Spleen (tissue), 11 donors: ENCODE data around the gene ATP2B1. TPM values are rescaled to one million over a fixed set of nuclear protein-coding genes. Genes with fewer than 3 reads are reported as not detected.

Experiments
- DNase-seq: peaks from one replicate; pipeline ENCODE4 v3.0.0-alpha.2; 2020
- H3K27ac ChIP-seq, 8 donors: fragments of 200-600 bp; sonication (generic) in 7 of 8; 1 replicate in 4 of 8; 2 replicates in 4 of 8; pipeline versions ENCODE4 v1.5.0 to v1.8.0; 2016 to 2021; ENCODE audit warnings: inconsistent platforms in 4 of 8, mild to moderate bottlenecking in 4 of 8, moderate library complexity in 1 of 8
- H3K27me3 ChIP-seq, 7 donors: fragments of 200-600 bp; sonication (generic) in 6 of 7; replicated peaks in 1 of 7; 1 replicate in 4 of 7; 2 replicates in 3 of 7; pipeline versions ENCODE4 v1.5.0 to v1.8.0; 2016 to 2021; ENCODE audit warnings: inconsistent platforms in 3 of 7, mild to moderate bottlenecking in 1 of 7
- H3K36me3 ChIP-seq, 6 donors: fragments of 200-600 bp; sonication (generic) in 5 of 6; 1 replicate in 4 of 6; 2 replicates in 2 of 6; pipeline versions ENCODE4 v1.5.0 to v1.8.0; 2016 to 2021; ENCODE audit warnings: inconsistent platforms in 2 of 6
- H3K4me1 ChIP-seq, 6 donors: fragments of 200-600 bp; sonication (generic) in 5 of 6; 1 replicate in 3 of 6; 2 replicates in 3 of 6; pipeline versions ENCODE4 v1.5.0 to v1.8.0; 2016 to 2021; ENCODE audit warnings: inconsistent platforms in 3 of 6
- H3K4me3 ChIP-seq, 8 donors: fragments of 200-600 bp; sonication (generic) in 7 of 8; 1 replicate in 4 of 8; 2 replicates in 4 of 8; pipeline versions ENCODE4 v1.5.0 to v1.8.0; 2016 to 2021; ENCODE audit warnings: inconsistent platforms in 4 of 8, mild to moderate bottlenecking in 4 of 8, moderate library complexity in 2 of 8
- H3K9me3 ChIP-seq, 8 donors: fragments of 200-600 bp; sonication (generic) in 7 of 8; 1 replicate in 4 of 8; 2 replicates in 4 of 8; pipeline versions ENCODE4 v1.5.0 to v1.8.0; 2016 to 2021; ENCODE audit warnings: inconsistent platforms in 4 of 8
- CTCF ChIP-seq, 11 experiments: fragments of 200-600 bp in 7 of 11; fragments of 450-650 bp in 4 of 11; sonication (generic) in 4 of 11; IDR thresholded peaks in 8 of 11; conservative IDR thresholded peaks in 3 of 11; 1 replicate in 7 of 11; 2 replicates in 4 of 11; pipeline versions ENCODE4 v1.4.0 to v1.8.0; 2016 to 2021; ENCODE audit warnings: antibody characterized with exemption in 11 of 11, inconsistent platforms in 4 of 11, mild to moderate bottlenecking in 1 of 11
- POLR2A ChIP-seq, 3 donors: fragments of 450-650 bp; IDR thresholded peaks; one replicate each; pipeline ENCODE4 v1.5.1; 2017; ENCODE audit warnings: antibody characterized with exemption in 3 of 3, mild to moderate bottlenecking in 1 of 3
- POLR2AphosphoS5 ChIP-seq, 3 donors: sonication (generic); formaldehyde crosslinking; IDR thresholded peaks; one replicate each; pipeline ENCODE4 v1.5.1; 2017; ENCODE audit warnings: antibody characterized with exemption in 3 of 3
- WGBS, 5 donors: extraction: QIAGEN DNeasy Blood & Tissue Kit in 3 of 5; methylation state at CpG; one replicate each; pipeline versions ENCODE4 v1.1.5 to v1.1.7; 2013 to 2018; 5-methylcytosine and 5-hydroxymethylcytosine counted together
- intact Hi-C: fragments of 100-400 bp; cut with DNase I; formaldehyde crosslinking; loops from one replicate; pipeline ENCODE4 v1.15.0; 2023; ENCODE audit warnings: low total_unique reads
- polyA plus RNA-seq, 3 donors: library from polyadenylated mRNA; stranded (reverse); fragments of 200-250 nt; gene quantifications; one replicate each; pipeline ENCODE4 v1.2.1, GENCODE V29; 2013
- total RNA-seq, 7 donors: library from RNA; depleted of rRNA in 3 of 7; stranded (reverse); fragments of >200 nt in 3 of 7; fragmentation: NEBNext Ultra II Directional in 4 of 7; extraction: Animal tissue kit (Norgen Biotek cat#: 25700) in 4 of 7; gene quantifications; one replicate each; pipeline versions ENCODE4 v1.1.0 to v1.2.1, GENCODE V29; 2016 to 2021
- donor health status: healthy with polysubstance abuse.
- donor health status: DM: no; HTN: no; CAD: no; lungs with moderate emphysema.
- donor health status: DM: no; HTN: no; CAD: no.
- donor health status: Bipolar disorder and iron deficiency.
- donor health status: healthy.
- donor health status: DM: no; HTN: no; CAD: no.
- donor health status: DM: yes; HTN: yes; CAD: no.

ATP2B1 gene
- total and polyA plus RNA-seq, 10 donors: 13.2 to 130 (median 75.6) TPM

- no peak for DNase-seq
These were observed 45.4 kb upstream of the ATP2B1 start for GRCh38 chr12:89753997-89754396.

GRCh38 chr12:89752341-89752740 is 43.7 kb upstream of the ATP2B1 start:
- intact Hi-C loops: no loop called here
- no peak overlapping the region for H3K4me3 ChIP-seq
- peak; percentile 73 for DNase-seq
- no peaks in the 10 kb centered on the region for H3K9me3 ChIP-seq
- TF ChIP-seq CTCF (IDR thresholded peaks at IDR 0.05 in 8 of 11, conservative IDR thresholded peaks at IDR 0.05 in 3 of 11) (no peak), POLR2A (IDR thresholded peaks at IDR 0.05) (no peak), POLR2AphosphoS5 (IDR thresholded peaks at IDR 0.05) (no peak)
- no peaks in the 10 kb centered on the region for H3K36me3 ChIP-seq
- H3K4me1 ChIP-seq: peaks cover 0 to 26% (median 14%) of the 10 kb centered on the region in 6 donors
- 33 to 79% (median 68%) methylated on average over 1 of the region's 1 CpG for WGBS, 5 donors
- H3K27ac ChIP-seq: no peak overlapping the region
- H3K27me3 ChIP-seq: no peaks in the 10 kb centered on the region

More at GRCh38 chr12:89753997-89754396, 45.4 kb upstream of the ATP2B1 start:
- TF ChIP-seq CTCF (IDR thresholded peaks at IDR 0.05 in 8 of 11, conservative IDR thresholded peaks at IDR 0.05 in 3 of 11) (no peak), POLR2AphosphoS5 (IDR thresholded peaks at IDR 0.05) (no peak), POLR2A (IDR thresholded peaks at IDR 0.05) (no peak)
- no peaks in the 10 kb centered on the region for H3K36me3 ChIP-seq
- H3K9me3 ChIP-seq: no peaks in the 10 kb centered on the region
- H3K27me3 ChIP-seq: no peaks in the 10 kb centered on the region
- WGBS, 5 donors: 90 to 93% (median 91%) methylated on average over 3 of the region's 3 CpGs
- H3K4me3 ChIP-seq: no peak overlapping the region
- intact Hi-C loops: no loop called here
- H3K4me1 ChIP-seq: peaks cover 0 to 34% (median 18%) of the 10 kb centered on the region in 6 donors
- no peak overlapping the region for H3K27ac ChIP-seq

DNA sequence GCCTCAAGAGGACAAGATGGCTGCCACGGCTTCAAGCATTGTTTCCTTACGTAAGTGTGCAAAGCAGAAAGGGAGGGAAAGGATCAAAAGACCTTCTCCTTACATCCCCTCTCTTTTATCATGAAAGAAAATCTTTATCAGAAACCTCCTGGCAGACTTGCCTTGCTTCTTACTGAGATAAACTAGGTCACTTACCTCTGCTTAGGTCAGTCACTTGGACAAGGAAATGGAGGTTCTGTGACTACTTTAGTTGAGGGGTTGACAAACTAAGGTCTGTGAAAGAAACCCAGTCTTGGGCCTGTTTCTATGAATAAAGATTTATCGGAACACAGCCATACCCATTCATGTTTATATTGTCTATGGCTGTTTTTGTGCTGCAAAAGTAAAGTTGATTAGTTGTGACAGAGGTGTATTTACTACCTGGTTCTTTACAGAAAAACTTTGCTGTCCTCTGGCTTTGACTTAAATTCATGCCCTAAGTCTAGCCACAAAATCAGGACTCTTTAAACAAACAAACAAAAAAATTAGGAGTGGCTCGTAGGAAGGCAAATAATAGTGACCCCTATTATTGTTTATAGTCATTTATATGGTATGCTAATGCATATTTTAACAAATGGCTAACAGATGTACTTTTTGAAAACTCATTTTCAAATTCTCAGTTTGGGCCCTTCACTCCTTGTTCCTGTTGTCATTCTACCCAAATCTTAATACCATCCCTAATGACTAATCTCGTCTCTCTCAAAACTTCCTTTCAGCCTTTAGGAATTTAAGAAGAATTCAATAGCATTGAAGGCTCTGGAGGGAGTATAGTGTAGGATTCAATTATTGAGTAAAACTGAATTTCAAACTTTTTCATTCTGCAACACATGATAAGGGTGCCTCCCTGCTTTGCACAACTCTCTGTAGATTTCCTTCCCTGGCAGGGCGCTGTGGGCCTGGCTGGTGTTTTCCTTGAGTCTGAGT is 42.0 kb upstream of the ATP2B1 start:
- H3K4me3 ChIP-seq: no peak overlapping the region
- TF ChIP-seq POLR2AphosphoS5 (IDR thresholded peaks at IDR 0.05): no peak
- no peak for TF ChIP-seq CTCF (IDR thresholded peaks at IDR 0.05 in 8 of 11, conservative IDR thresholded peaks at IDR 0.05 in 3 of 11)
- no peak for TF ChIP-seq POLR2A (IDR thresholded peaks at IDR 0.05)
- peaks cover 0 to 12% (median 2%) of the 10 kb centered on the region in 6 donors for H3K4me1 ChIP-seq
- no peaks in the 10 kb centered on the region for H3K27me3 ChIP-seq
- H3K9me3 ChIP-seq: no peaks in the 10 kb centered on the region
- H3K36me3 ChIP-seq: no peaks in the 10 kb centered on the region
- no peak for DNase-seq
- WGBS, 5 donors: 73 to 80% (median 77%) methylated on average over 6 of the region's 6 CpGs
- intact Hi-C loops: no loop called here
- H3K27ac ChIP-seq: no peak overlapping the region

- peaks cover 0 to 12% (median 2%) of the 10 kb centered on the region in 6 donors for H3K4me1 ChIP-seq
- 91 to 98% (median 97%) methylated on average over 1 of the region's 1 CpG for WGBS, 5 donors
- H3K4me3 ChIP-seq: no peak overlapping the region
- no peaks in the 10 kb centered on the region for H3K36me3 ChIP-seq
- DNase-seq: no peak
- TF ChIP-seq CTCF (IDR thresholded peaks at IDR 0.05 in 8 of 11, conservative IDR thresholded peaks at IDR 0.05 in 3 of 11) (no peak), POLR2AphosphoS5 (IDR thresholded peaks at IDR 0.05) (no peak), POLR2A (IDR thresholded peaks at IDR 0.05) (no peak)
- no peaks in the 10 kb centered on the region for H3K27me3 ChIP-seq
- no peaks in the 10 kb centered on the region for H3K9me3 ChIP-seq
- H3K27ac ChIP-seq: no peak overlapping the region
- intact Hi-C loops: no loop called here
These were observed 40.2 kb upstream of the ATP2B1 start for GRCh38 chr12:89748791-89749190.
